Right lobe of liver (tissue), 6 donors: ENCODE data around the gene COL19A1. TPM values are rescaled to one million over a fixed set of nuclear protein-coding genes. Genes with fewer than 3 reads are reported as not detected.

Experiments used
- ATAC-seq, 4 donors: fragments of 200-7000 bp; cut with Tn5 transposase; one replicate each; pipeline ENCODE4 v1.9.1; 2020; ENCODE audit warnings: mild to moderate bottlenecking in 4 of 4, moderate library complexity in 4 of 4
- DNase-seq, 3 donors: peaks; one replicate each; pipeline ENCODE4 v3.0.0-alpha.2; 2020
- H3K27ac ChIP-seq, 3 donors: fragments of 200-600 bp; one replicate each; pipeline ENCODE4 v1.8.0; 2022
- H3K27me3 ChIP-seq, 2 donors: fragments of 200-600 bp; one replicate each; pipeline ENCODE4 v1.8.0; 2022
- H3K36me3 ChIP-seq, 4 donors: fragments of 200-600 bp; sonication (generic) in 1 of 4; one replicate each; pipeline versions ENCODE4 v1.5.1 to v1.8.0; 2017 to 2022; ENCODE audit warnings: control low read depth in 1 of 4
- H3K4me1 ChIP-seq, 4 donors: fragments of 200-600 bp; sonication (generic) in 1 of 4; one replicate each; pipeline versions ENCODE4 v1.5.1 to v1.8.0; 2017 to 2022; ENCODE audit warnings: control low read depth in 1 of 4
- H3K4me3 ChIP-seq, 3 donors: fragments of 200-600 bp; one replicate each; pipeline ENCODE4 v1.8.0; 2022
- H3K9me3 ChIP-seq, 4 donors: fragments of 200-600 bp; sonication (generic) in 1 of 4; one replicate each; pipeline versions ENCODE4 v1.5.1 to v1.8.0; 2017 to 2022; ENCODE audit warnings: control low read depth in 1 of 4
- POLR2A ChIP-seq: fragments of 450-650 bp; IDR thresholded peaks from one replicate; pipeline ENCODE4 v1.6.1; 2017; ENCODE audit warnings: antibody characterized with exemption, mild to moderate bottlenecking
- WGBS: methylation state at CpG from one replicate; pipeline ENCODE4 v1.1.6; 2018; ENCODE audit warnings: low coverage, low lambda C conversion rate; ENCODE audit not compliant: insufficient coverage; ENCODE audit errors: missing lambda C conversion rate; 5-methylcytosine and 5-hydroxymethylcytosine counted together
- intact Hi-C, 2 donors: fragments of 100-400 bp; cut with DNase I; formaldehyde crosslinking; loops; one replicate each; pipeline versions ENCODE4 v1.11.2 to v1.14.1; 2022
- total RNA-seq, 6 experiments: library from RNA; depleted of rRNA in 2 of 6; stranded (reverse); fragments of >200 nt in 2 of 6; fragmentation: NEBNext Ultra II Directional in 3 of 6; extraction: Animal tissue kit (Norgen Biotek cat#: 25700) in 3 of 6; gene quantifications; one replicate each; pipeline versions ENCODE4 v1.1.0 to v1.2.4, GENCODE V29; 2016 to 2023
- TF ChIP-seq, protein P1 (sequence below), 4 donors: fragments of 200-600 bp in 3 of 4; fragments of 450-650 bp in 1 of 4; IDR thresholded peaks; one replicate each; pipeline versions ENCODE4 v1.5.1 to v1.8.0; 2016 to 2022; ENCODE audit warnings: antibody characterized with exemption in 4 of 4, mild to moderate bottlenecking in 2 of 4
- donor health status: DM: no; HTN: yes; CAD: no.
- donor health status: DM: no; HTN: no; CAD: no.
- donor health status: DM: no; HTN: no; CAD: no.
- donor health status: DM: no; HTN: yes; CAD: no.
- donor health status: DM: no; HTN: yes; CAD: no.

Gene COL19A1
- total RNA-seq, 6 experiments from 2014 or later: 0.18 to 0.39 (median 0.27) TPM; not detected in 2

DNA sequence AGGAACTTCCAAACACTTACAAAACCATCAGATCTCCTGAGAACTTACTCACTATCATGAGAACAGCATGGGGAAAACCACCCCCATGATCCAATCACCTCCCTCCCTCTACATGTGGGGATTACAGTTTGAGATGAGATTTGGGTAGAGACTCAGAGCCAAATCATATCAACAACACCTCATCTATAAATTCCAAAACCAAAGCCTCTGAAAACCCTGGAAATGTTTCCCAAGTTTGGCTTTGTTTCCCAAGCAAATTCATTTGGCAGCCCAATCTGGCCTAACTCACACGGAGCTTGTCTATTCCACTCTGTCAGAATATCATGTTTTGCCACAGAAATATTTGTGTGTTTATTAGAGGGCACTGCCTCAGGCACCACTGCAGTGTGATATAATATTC, 293.9 kb downstream of the COL19A1 start:
- DNase-seq: no peak
- no peak overlapping the region for H3K4me3 ChIP-seq
- no peak for TF ChIP-seq POLR2A
- TF ChIP-seq, protein P1, sequence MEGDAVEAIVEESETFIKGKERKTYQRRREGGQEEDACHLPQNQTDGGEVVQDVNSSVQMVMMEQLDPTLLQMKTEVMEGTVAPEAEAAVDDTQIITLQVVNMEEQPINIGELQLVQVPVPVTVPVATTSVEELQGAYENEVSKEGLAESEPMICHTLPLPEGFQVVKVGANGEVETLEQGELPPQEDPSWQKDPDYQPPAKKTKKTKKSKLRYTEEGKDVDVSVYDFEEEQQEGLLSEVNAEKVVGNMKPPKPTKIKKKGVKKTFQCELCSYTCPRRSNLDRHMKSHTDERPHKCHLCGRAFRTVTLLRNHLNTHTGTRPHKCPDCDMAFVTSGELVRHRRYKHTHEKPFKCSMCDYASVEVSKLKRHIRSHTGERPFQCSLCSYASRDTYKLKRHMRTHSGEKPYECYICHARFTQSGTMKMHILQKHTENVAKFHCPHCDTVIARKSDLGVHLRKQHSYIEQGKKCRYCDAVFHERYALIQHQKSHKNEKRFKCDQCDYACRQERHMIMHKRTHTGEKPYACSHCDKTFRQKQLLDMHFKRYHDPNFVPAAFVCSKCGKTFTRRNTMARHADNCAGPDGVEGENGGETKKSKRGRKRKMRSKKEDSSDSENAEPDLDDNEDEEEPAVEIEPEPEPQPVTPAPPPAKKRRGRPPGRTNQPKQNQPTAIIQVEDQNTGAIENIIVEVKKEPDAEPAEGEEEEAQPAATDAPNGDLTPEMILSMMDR (IDR thresholded peaks at IDR 0.05): no peak
- ATAC-seq: no peak
- WGBS: 47% methylated on average over 1 of the region's 1 CpG
- H3K27ac ChIP-seq: no peak overlapping the region
- no peaks in the 10 kb centered on the region for H3K27me3 ChIP-seq
- no peaks in the 10 kb centered on the region for H3K36me3 ChIP-seq
- no peaks in the 10 kb centered on the region for H3K9me3 ChIP-seq
- no peaks in the 10 kb centered on the region for H3K4me1 ChIP-seq
- intact Hi-C loops: loop anchor here in 1 of 2 donors (10.0 kb wide), 1 partner anchor 55 kb away; no protein-coding TSS in a partner anchor

GRCh38 chr6:70162972-70163371, 296.6 kb downstream of the COL19A1 start:
- no peak for ATAC-seq
- Histone ChIP-seq H3K27ac (no peak overlapping the region), H3K9me3 (no peaks in the 10 kb centered on the region), H3K4me3 (no peak overlapping the region), H3K27me3 (peaks cover 0 to 5% of the 10 kb centered on the region in 2 donors), H3K36me3 (no peaks in the 10 kb centered on the region), H3K4me1 (peaks cover 0 to 3% (median 0%) of the 10 kb centered on the region in 4 donors)
- intact Hi-C loops: loop anchor here in 1 of 2 donors (10.0 kb wide), 1 partner anchor 58 kb away; no protein-coding TSS in a partner anchor
- WGBS: 38% methylated on average over 3 of the region's 3 CpGs
- TF ChIP-seq, protein P1 (IDR thresholded peaks at IDR 0.05): no peak
- TF ChIP-seq POLR2A: no peak
- no peak for DNase-seq

- peaks cover 0 to 3% (median 0%) of the 10 kb centered on the region in 4 donors for H3K4me1 ChIP-seq
- TF ChIP-seq, protein P1 (IDR thresholded peaks at IDR 0.05): no peak
- TF ChIP-seq POLR2A: no peak
- H3K9me3 ChIP-seq: no peaks in the 10 kb centered on the region
- no peak overlapping the region for H3K27ac ChIP-seq
- DNase-seq: no peak
- intact Hi-C loops: loop anchor here in 1 of 2 donors (10.0 kb wide), 1 partner anchor 59 kb away; no protein-coding TSS in a partner anchor
- no peak for ATAC-seq
- WGBS: 70% methylated on average over 3 of the region's 3 CpGs
- no peaks in the 10 kb centered on the region for H3K36me3 ChIP-seq
- no peak overlapping the region for H3K4me3 ChIP-seq
- H3K27me3 ChIP-seq: peaks cover 0 to 5% of the 10 kb centered on the region in 2 donors
Measured at GRCh38 chr6:70163795-70164194, 297.4 kb downstream of the COL19A1 start.

GRCh38 chr6:70164556-70164955, 298.2 kb downstream of the COL19A1 start:
- DNase-seq (no peak), ATAC-seq (no peak)

More at GRCh38 chr6:70164556-70164955, 298.2 kb downstream of the COL19A1 start:
- peaks cover 0 to 3% (median 0%) of the 10 kb centered on the region in 4 donors for H3K4me1 ChIP-seq
- intact Hi-C loops: loop anchor here in 1 of 2 donors (10.0 kb wide), 1 partner anchor 60 kb away; no protein-coding TSS in a partner anchor
- H3K27ac ChIP-seq: no peak overlapping the region
- H3K9me3 ChIP-seq: no peaks in the 10 kb centered on the region
- H3K36me3 ChIP-seq: no peaks in the 10 kb centered on the region
- H3K27me3 ChIP-seq: peaks cover 0 to 5% of the 10 kb centered on the region in 2 donors
- TF ChIP-seq, protein P1 (IDR thresholded peaks at IDR 0.05): no peak
- no peak for TF ChIP-seq POLR2A
- H3K4me3 ChIP-seq: no peak overlapping the region
- 48% methylated on average over 2 of the region's 2 CpGs for WGBS
